T-cell (primary cell): ENCODE measurements around the gene CSF1R. TPM values are rescaled to one million over a fixed set of nuclear protein-coding genes. Genes with fewer than 3 reads are reported as not detected.

Experiments
- ATAC-seq, 4 experiments: fragments of 200-7000 bp in 3 of 4; fragments of 150-1000 bp in 1 of 4; cut with Tn5 transposase; replicated peaks in 1 of 4; 1 replicate in 3 of 4; 2 replicates in 1 of 4; pipeline ENCODE4 v1.10.0; 2021; ENCODE audit warnings: moderate library complexity in 3 of 4, mild to moderate bottlenecking in 2 of 4, moderate number of reproducible peaks in 1 of 4
- CTCF ChIA-PET, 2 donors: fragments of 300-600 bp; sonication (Branson Sonifier 250); formaldehyde crosslinking; loops; one replicate each; lab custom pipeline; 2022; ENCODE audit warnings: antibody characterized with exemption in 2 of 2; lab: Charles Lee
- POLR2A ChIA-PET, 2 donors: fragments of 300-600 bp; sonication (Branson Sonifier 250); formaldehyde crosslinking; loops; one replicate each; lab custom pipeline; 2022; ENCODE audit warnings: antibody characterized with exemption in 2 of 2; lab: Charles Lee
- DNase-seq, 35 experiments: peaks; one replicate each; pipeline versions ENCODE4 v3.0.0 to v3.0.0-alpha.2; 2013 to 2023
- H3K27ac ChIP-seq: one replicate; pipeline ENCODE4 v1.5.1; 2013; ENCODE audit warnings: low read length
- H3K27me3 ChIP-seq, 2 experiments: replicated peaks in 1 of 2; 1 replicate in 1 of 2; 2 replicates in 1 of 2; pipeline versions ENCODE4 v1.6.1 to v1.7.0; 2013; ENCODE audit warnings: low read length in 1 of 2, mixed read lengths in 1 of 2; ENCODE audit not compliant: control insufficient read depth in 2 of 2, insufficient read depth in 2 of 2; ENCODE audit errors: extremely low read depth in 1 of 2
- H3K36me3 ChIP-seq, 2 donors: 1 replicate in 1 of 2; 2 replicates in 1 of 2; pipeline versions ENCODE4 v1.6.1 to v1.7.0; 2013; ENCODE audit warnings: low read length in 1 of 2; ENCODE audit not compliant: control insufficient read depth in 2 of 2, insufficient read depth in 1 of 2; ENCODE audit errors: extremely low read depth in 1 of 2
- H3K4me1 ChIP-seq, 2 experiments: 1 replicate in 1 of 2; 2 replicates in 1 of 2; pipeline versions ENCODE4 v1.6.1 to v1.7.0; 2013; ENCODE audit warnings: low read length in 2 of 2, mixed read lengths in 1 of 2; ENCODE audit not compliant: insufficient read depth in 2 of 2, control insufficient read depth in 1 of 2; ENCODE audit errors: extremely low read depth in 1 of 2
- H3K4me3 ChIP-seq, 2 donors: 1 replicate in 1 of 2; 2 replicates in 1 of 2; pipeline versions ENCODE4 v1.5.1 to v1.7.0; 2013; ENCODE audit warnings: mild to moderate bottlenecking in 2 of 2, low read length in 1 of 2, moderate library complexity in 1 of 2; ENCODE audit not compliant: control insufficient read depth in 1 of 2; ENCODE audit errors: extremely low read depth in 1 of 2
- H3K9me3 ChIP-seq: 2 replicates; pipeline ENCODE4 v1.7.0; 2013
- H3K27ac Mint-ChIP-seq, 2 donors: one replicate each; pipeline ENCODE4 v1.8.0; 2020 to 2021; ENCODE audit warnings: mild to moderate bottlenecking in 2 of 2, mixed read lengths in 2 of 2
- H3K27me3 Mint-ChIP-seq, 2 donors: one replicate each; pipeline ENCODE4 v1.8.0; 2021 to 2022; ENCODE audit warnings: mixed read lengths in 2 of 2
- H3K36me3 Mint-ChIP-seq: one replicate; pipeline ENCODE4 v1.8.0; 2021; ENCODE audit warnings: mixed read lengths
- H3K4me1 Mint-ChIP-seq, 3 donors: one replicate each; pipeline ENCODE4 v1.8.0; 2020 to 2022; ENCODE audit warnings: mixed read lengths in 3 of 3, mild to moderate bottlenecking in 1 of 3
- H3K4me3 Mint-ChIP-seq, 3 donors: one replicate each; pipeline ENCODE4 v1.8.0; 2020 to 2022; ENCODE audit warnings: mild to moderate bottlenecking in 3 of 3, mixed read lengths in 3 of 3, moderate library complexity in 3 of 3
- H3K9me3 Mint-ChIP-seq, 3 donors: one replicate each; pipeline ENCODE4 v1.8.0; 2020 to 2022; ENCODE audit warnings: mixed read lengths in 3 of 3
- WGBS: methylation state at CpG from one replicate; pipeline ENCODE4 v1.1.5; 2013; ENCODE audit warnings: missing lambda C conversion rate; ENCODE audit not compliant: insufficient coverage; 5-methylcytosine and 5-hydroxymethylcytosine counted together
- total RNA-seq, 35 experiments: library from RNA in 6 of 35; stranded (reverse) in 6 of 35; fragments of 120-200 nt in 1 of 35; gene quantifications; one replicate each; pipeline versions ENCODE4 v1.2.1 to v1.2.4 and lab custom pipeline; 2013 to 2026

CSF1R gene
- total RNA-seq (under 1 TPM in 4 of 5 donors, not detected in 1; 0.36 to 0.95 (median 0.58) TPM), total RNA-seq (lab: John Stamatoyannopoulos, UW) (0 to 21.5 (median 0.37) reads per million in 29 experiments)
- 1.0 TPM for total RNA-seq (2013)

DNA sequence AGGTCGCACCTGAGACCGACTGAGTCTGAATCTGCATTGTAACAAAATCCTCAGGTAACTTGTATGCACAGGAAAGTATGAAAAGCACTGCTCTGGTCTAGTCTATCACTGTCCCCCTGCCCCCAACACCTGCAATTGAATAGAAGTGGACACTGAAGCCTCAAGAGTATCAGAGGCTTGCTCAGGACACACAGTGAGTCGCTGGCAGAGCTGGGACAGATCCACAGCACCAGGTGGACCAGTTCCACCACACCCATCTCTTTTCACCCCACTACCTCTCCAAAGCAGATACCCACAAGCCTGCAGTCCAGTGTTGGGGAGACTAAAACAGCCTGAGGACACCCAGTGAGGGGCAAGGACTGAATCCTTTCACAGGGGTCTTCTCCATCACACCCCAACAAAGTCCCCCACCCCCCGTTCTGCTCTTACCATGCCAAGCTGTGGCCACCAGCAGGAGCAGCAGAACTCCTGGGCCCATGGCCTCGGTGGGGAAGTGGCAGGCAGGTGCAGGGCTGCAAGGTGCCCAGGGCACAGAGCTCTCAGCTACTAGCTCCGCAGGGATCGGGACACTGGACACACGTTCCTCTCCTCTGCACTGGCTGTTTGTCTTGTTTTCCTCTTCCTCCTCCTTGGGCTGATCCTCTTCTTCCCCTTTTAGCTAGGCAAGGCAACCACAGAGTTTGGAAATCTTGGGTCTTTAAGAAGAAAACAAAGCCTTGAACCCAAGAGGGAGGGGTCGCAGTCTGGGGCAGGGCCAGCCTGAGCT lies at the start of gene CSF1R:
Gene CSF1R, minus strand, starts transcription at position 605 of the 766 bp plus-strand sequence. Its CDS starts 127 bp downstream, at position 478.
- Mint-ChIP-seq H3K4me3 (no peak within 1 kb of the TSS), H3K36me3 (no peaks in the 10 kb centered on the region), H3K4me1 (peaks cover 0 to 4% (median 0%) of the 10 kb centered on the region in 3 donors), H3K27me3 (peaks cover 43 to 46% of the 10 kb centered on the region in 2 donors), H3K9me3 (no peaks in the 10 kb centered on the region), H3K27ac (no peak within 1 kb of the TSS)
- DNase-seq (no peak), ATAC-seq (no peak)
- Histone ChIP-seq H3K27me3 (peaks cover 0 to 45% of the 10 kb centered on the region in 2 experiments), H3K4me1 (peaks cover 0 to 4% of the 10 kb centered on the region in 2 experiments), H3K36me3 (no peaks in the 10 kb centered on the region), H3K9me3 (no peaks in the 10 kb centered on the region), H3K27ac (no peak within 1 kb of the TSS), H3K4me3 (no peak within 1 kb of the TSS)
- 76% methylated on average over 6 of the region's 9 CpGs for WGBS
- POLR2A ChIA-PET: no interaction called here
- CTCF ChIA-PET: no interaction called here

DNA sequence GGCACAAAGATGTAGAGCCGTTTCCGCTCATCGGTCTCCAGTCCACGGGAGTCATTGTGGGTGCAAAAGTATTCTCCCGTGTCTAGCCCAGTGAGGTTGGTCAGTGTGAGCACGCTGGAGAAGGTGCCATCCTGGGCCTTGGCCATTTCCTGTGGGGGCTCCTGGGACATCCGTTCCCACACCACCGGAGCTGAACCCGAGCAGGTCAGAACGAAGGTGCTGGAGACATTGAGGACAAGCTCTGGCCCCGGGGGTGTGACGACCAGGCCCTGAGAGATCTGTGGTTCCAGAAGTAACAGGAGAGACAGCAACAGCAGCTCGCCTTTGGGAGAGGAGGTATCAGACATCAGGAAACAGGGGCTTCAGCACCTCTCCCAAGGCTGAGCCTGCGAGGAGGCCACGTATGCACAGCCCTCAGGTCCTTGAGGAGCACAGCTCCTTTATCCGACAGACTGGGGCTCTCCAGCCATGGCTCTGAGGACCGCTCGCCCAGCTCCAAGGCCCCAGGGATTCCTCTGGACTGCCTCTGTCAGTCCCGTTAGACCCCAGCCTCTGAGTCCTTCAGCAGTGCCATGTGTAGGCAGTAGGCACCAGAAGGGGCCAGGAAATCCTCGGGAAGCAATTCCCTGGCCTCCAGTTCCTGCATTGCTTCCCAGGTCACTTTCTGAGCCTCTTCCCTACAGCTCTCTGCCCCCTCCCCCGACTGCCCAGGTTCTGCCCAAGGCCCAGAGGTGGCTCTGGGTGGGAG lies 49.4 kb upstream of the CSF1R start:
- CTCF ChIA-PET: no interaction called here
- Histone ChIP-seq H3K27ac (no peak overlapping the region), H3K4me3 (no peak overlapping the region), H3K9me3 (no peaks in the 10 kb centered on the region), H3K4me1 (peaks cover 0 to under 1% of the 10 kb centered on the region in 2 experiments), H3K27me3 (peaks cover 0 to 14% of the 10 kb centered on the region in 2 experiments), H3K36me3 (no peaks in the 10 kb centered on the region)
- 84% methylated on average over 19 of the region's 21 CpGs for WGBS
- Mint-ChIP-seq H3K27me3 (no peaks in the 10 kb centered on the region), H3K27ac (no peak overlapping the region), H3K36me3 (no peaks in the 10 kb centered on the region), H3K4me3 (no peak overlapping the region), H3K4me1 (no peaks in the 10 kb centered on the region), H3K9me3 (no peaks in the 10 kb centered on the region)
- ATAC-seq (no peak), DNase-seq (no peak)
- POLR2A ChIA-PET: no interaction called here

DNA sequence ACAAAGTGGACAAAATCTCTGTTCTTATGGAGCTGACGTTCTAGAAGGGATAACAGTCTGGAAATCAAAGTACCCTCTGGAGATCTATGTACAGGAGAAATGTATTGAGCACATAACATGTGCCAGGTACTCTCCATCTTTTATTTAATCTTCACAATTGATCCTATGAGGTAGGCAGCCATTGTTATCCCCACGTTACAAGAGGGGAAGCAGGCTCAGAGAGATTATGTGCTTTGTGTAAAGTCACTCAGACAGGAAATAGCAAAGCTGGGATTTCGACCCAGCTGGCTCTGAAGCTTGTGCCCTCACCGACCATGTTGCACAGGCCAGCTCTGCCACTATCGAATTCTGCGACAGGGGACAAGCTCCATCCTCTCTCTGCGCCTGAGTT lies 47.8 kb upstream of the CSF1R start:
- Mint-ChIP-seq H3K36me3 (no peaks in the 10 kb centered on the region), H3K4me3 (no peak overlapping the region), H3K9me3 (no peaks in the 10 kb centered on the region), H3K27ac (no peak overlapping the region), H3K4me1 (peaks cover 0 to 2% (median 0%) of the 10 kb centered on the region in 3 donors), H3K27me3 (no peaks in the 10 kb centered on the region)
- Histone ChIP-seq H3K27me3 (peaks cover 0 to 22% of the 10 kb centered on the region in 2 experiments), H3K9me3 (no peaks in the 10 kb centered on the region), H3K36me3 (no peaks in the 10 kb centered on the region), H3K27ac (no peak overlapping the region), H3K4me1 (peaks cover 0 to 9% of the 10 kb centered on the region in 2 experiments), H3K4me3 (no peak overlapping the region)
- ChIA-PET POLR2A (no interaction called here), CTCF (no interaction called here)
- ATAC-seq: no peak
- DNase-seq: no peak
- 63% methylated on average over 5 of the region's 7 CpGs for WGBS

DNA sequence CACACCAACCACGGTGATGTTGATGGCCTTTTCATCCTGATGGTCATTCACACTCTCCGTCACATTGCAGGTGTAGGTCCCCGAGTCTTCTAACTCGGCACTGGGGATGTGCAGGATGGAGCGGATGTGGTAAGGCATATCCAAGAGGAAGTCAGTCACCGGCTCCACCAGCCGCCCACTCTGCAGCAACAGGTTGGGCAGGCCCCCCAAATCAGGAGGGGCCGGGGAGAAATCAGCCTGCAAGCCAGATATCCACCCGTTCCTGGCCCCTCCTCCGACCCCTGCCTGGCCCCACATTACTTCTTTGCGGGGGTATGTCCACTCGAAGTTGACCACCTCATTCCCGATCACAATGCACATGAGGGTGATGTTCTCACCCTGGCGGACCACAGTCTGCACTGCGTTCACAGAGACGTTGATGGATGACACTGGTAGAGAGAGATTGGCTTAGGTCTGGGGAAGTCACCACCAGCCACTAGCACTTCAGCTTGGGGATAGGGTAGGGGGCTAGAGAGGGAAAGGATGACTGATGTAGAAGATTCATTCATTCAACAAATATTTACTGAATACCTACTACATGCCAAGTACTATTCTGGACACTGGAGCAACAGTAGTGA lies 47.3 kb upstream of the CSF1R start:
- Mint-ChIP-seq H3K4me1 (peaks cover 0 to 2% (median 0%) of the 10 kb centered on the region in 3 donors), H3K27me3 (no peaks in the 10 kb centered on the region), H3K9me3 (no peaks in the 10 kb centered on the region), H3K4me3 (no peak overlapping the region), H3K36me3 (no peaks in the 10 kb centered on the region), H3K27ac (no peak overlapping the region)
- ATAC-seq (no peak), DNase-seq (no peak)
- WGBS: 93% methylated on average over 10 of the region's 16 CpGs
- H3K36me3 ChIP-seq: no peaks in the 10 kb centered on the region
- ChIA-PET POLR2A (no interaction called here), CTCF (no interaction called here)
- peaks cover 0 to 9% of the 10 kb centered on the region in 2 experiments for H3K4me1 ChIP-seq
- no peak overlapping the region for H3K4me3 ChIP-seq
- H3K27me3 ChIP-seq: peaks cover 0 to 17% of the 10 kb centered on the region in 2 experiments
- no peak overlapping the region for H3K27ac ChIP-seq
- no peaks in the 10 kb centered on the region for H3K9me3 ChIP-seq

DNA sequence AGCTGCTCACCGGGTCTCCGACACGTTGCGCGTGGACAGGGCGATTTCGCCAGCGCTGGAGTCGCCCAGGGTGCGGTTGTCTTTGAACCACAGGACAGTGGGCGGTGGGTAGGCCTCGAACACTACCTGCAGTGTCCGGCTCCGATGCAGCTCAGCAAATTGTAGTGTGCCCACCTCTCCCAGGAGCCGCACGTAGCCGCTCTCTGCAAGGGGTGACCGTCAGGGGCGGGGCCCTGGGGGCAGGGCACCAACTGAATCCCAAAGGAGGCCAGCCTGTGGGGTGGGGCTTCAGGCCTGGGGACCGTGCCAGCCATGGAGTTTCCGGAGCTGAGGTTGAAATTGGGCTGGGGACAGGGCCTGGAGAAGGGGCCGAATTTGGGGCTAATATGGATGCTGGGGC lies 46.4 kb upstream of the CSF1R start:
- DNase-seq (no peak), ATAC-seq (no peak)
- no peaks in the 10 kb centered on the region for H3K9me3 ChIP-seq
- Mint-ChIP-seq H3K4me3 (no peak overlapping the region), H3K27ac (no peak overlapping the region), H3K36me3 (no peaks in the 10 kb centered on the region), H3K4me1 (peaks cover 0 to 2% (median 0%) of the 10 kb centered on the region in 3 donors), H3K27me3 (no peaks in the 10 kb centered on the region), H3K9me3 (no peaks in the 10 kb centered on the region)
- peaks cover 0 to 15% of the 10 kb centered on the region in 2 experiments for H3K27me3 ChIP-seq
- 90% methylated on average over 19 of the region's 22 CpGs for WGBS
- ChIA-PET POLR2A (no interaction called here), CTCF (no interaction called here)
- H3K4me3 ChIP-seq: no peak overlapping the region
- H3K36me3 ChIP-seq: no peaks in the 10 kb centered on the region
- H3K27ac ChIP-seq: no peak overlapping the region
- peaks cover 0 to 9% of the 10 kb centered on the region in 2 experiments for H3K4me1 ChIP-seq

DNA sequence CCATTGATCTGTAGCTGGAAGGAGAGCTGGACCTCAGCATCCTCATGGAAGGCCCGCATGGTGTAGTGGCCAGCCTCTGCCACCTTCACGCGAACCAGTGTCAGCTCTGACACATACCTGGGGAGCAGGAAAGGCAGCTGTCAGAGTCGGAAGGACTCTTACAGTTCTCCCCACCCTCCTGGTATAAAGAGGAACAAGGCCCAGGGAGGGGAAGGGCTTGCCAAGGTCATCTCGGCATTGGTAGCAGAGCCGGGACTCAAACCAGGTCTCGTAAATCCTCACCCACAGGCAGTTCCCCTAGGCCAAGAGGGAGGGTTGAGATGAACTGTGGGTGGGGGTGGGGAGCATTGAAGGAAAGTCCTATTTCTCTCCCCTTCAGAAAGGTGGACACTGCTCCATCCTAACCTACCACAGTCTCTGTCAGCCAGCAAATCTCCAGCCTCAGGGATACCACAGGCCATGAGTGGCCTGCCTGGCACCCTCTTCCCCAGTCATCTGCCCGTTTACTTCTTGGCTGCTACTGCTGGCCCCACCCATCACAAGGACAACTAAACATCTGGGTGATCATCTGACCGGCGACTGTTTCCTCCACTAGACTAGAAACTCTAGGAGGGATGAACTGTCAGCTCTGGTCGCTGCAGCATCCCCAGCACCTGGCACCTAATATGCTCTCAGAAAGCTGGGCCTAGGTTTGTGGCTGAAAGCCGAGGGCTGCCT lies 45.8 kb upstream of the CSF1R start:
- 100% methylated on average over 5 of the region's 12 CpGs for WGBS
- Histone ChIP-seq H3K27me3 (peaks cover 0 to 15% of the 10 kb centered on the region in 2 experiments), H3K36me3 (no peaks in the 10 kb centered on the region), H3K4me3 (no peak overlapping the region), H3K4me1 (peaks cover 0 to 9% of the 10 kb centered on the region in 2 experiments), H3K9me3 (no peaks in the 10 kb centered on the region), H3K27ac (no peak overlapping the region)
- POLR2A ChIA-PET: no interaction called here
- H3K27ac Mint-ChIP-seq: no peak overlapping the region
- no peaks in the 10 kb centered on the region for H3K36me3 Mint-ChIP-seq
- CTCF ChIA-PET: interaction anchor here in 1 of 2 donors (0.7 kb wide), 1 partner anchor 61 kb away, joined by 3 read pairs; no protein-coding TSS in a partner anchor
- no peaks in the 10 kb centered on the region for H3K27me3 Mint-ChIP-seq
- no peak overlapping the region for H3K4me3 Mint-ChIP-seq
- ATAC-seq (no peak), DNase-seq (no peak)
- H3K4me1 Mint-ChIP-seq: peaks cover 0 to 2% (median 0%) of the 10 kb centered on the region in 3 donors
- H3K9me3 Mint-ChIP-seq: no peaks in the 10 kb centered on the region
